ENCODE results near the gene JUN. TPM values are rescaled to one million over a fixed set of nuclear protein-coding genes. Genes with fewer than 3 reads are reported as not detected.

Gene JUN
- total RNA-seq, 1 donor from 2014 or later = 10.2 TPM

- no peaks in the 10 kb centered on the region for H3K9me3 Mint-ChIP-seq
- no peaks in the 10 kb centered on the region for H3K27me3 Mint-ChIP-seq (ENCODE audit: insufficient read depth, low read depth)
- H3F3A ChIP-seq (ENCODE audit: low read depth) = no peaks in the 10 kb centered on the region
- H3K9me3 ChIP-seq (ENCODE audit: low read depth) = no peaks in the 10 kb centered on the region
- H3K4me3 Mint-ChIP-seq = no peak overlapping the region
- no peaks in the 10 kb centered on the region for H4K20me1 ChIP-seq (ENCODE audit: low read depth)
- H3K36me3 ChIP-seq = no peaks in the 10 kb centered on the region
- H2AFZ ChIP-seq (replicated peaks) = no peak overlapping the region
- H3K9ac ChIP-seq = no peak overlapping the region
- no peak overlapping the region for H3K4me2 ChIP-seq
- no peak overlapping the region for H3K27ac Mint-ChIP-seq
- no peak overlapping the region for H3K4me3 ChIP-seq
- H3K36me3 Mint-ChIP-seq = no peaks in the 10 kb centered on the region
- no peaks in the 10 kb centered on the region for H3K79me2 ChIP-seq (ENCODE audit: low read depth)
- no peak for TF ChIP-seq EZH2phosphoT487 (IDR thresholded peaks at IDR 0.05)
- TF ChIP-seq EZH2 (IDR thresholded peaks at IDR 0.05) = no peak
- TF ChIP-seq, protein P1, sequence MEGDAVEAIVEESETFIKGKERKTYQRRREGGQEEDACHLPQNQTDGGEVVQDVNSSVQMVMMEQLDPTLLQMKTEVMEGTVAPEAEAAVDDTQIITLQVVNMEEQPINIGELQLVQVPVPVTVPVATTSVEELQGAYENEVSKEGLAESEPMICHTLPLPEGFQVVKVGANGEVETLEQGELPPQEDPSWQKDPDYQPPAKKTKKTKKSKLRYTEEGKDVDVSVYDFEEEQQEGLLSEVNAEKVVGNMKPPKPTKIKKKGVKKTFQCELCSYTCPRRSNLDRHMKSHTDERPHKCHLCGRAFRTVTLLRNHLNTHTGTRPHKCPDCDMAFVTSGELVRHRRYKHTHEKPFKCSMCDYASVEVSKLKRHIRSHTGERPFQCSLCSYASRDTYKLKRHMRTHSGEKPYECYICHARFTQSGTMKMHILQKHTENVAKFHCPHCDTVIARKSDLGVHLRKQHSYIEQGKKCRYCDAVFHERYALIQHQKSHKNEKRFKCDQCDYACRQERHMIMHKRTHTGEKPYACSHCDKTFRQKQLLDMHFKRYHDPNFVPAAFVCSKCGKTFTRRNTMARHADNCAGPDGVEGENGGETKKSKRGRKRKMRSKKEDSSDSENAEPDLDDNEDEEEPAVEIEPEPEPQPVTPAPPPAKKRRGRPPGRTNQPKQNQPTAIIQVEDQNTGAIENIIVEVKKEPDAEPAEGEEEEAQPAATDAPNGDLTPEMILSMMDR (IDR thresholded peaks at IDR 0.05) = no peak
- no peak for DNase-seq (ENCODE audit: low spot score)
- H3K4me1 ChIP-seq = no peaks in the 10 kb centered on the region
- peaks cover 25% of the 10 kb centered on the region for H3K4me1 Mint-ChIP-seq
- H3K27me3 ChIP-seq = no peaks in the 10 kb centered on the region
- no peak overlapping the region for H3K27ac ChIP-seq
Observed at GRCh38 chr1:58754683-58755467, 29.0 kb downstream of the JUN start.

DNA sequence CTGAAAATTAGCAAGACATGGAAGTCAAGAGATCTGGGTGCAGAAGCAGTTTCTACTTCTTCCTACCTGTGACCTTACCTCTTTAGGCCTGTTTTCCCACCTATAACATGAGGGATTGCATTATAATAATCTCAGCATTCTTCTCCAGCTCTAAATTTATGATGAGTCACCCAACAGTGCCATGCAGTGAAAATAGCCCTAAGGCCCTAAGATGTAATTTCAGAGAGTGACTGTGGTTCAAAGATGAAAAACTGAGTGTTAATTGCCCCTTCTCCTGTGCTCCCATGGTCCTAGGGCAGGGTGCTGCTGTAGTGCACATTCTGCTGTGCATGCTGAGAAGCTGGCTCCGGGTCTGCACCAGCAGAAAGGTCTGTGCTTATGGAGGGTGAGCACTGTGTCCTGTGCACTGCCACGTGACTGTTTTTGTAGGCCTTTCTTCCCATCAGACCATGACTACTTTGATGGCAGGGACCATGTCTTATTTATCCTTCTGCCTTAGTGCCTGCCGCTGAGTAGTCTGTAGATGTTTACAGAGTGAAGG lies 29.7 kb downstream of the JUN start:
- Mint-ChIP-seq H3K27me3 (ENCODE audit: insufficient read depth, low read depth) (no peaks in the 10 kb centered on the region), H3K27ac (no peak overlapping the region), H3K9me3 (no peaks in the 10 kb centered on the region), H3K4me1 (peaks cover 25% of the 10 kb centered on the region), H3K4me3 (no peak overlapping the region), H3K36me3 (no peaks in the 10 kb centered on the region)
- Histone ChIP-seq H4K20me1 (ENCODE audit: low read depth) (no peaks in the 10 kb centered on the region), H3K27me3 (no peaks in the 10 kb centered on the region), H3K9me3 (ENCODE audit: low read depth) (no peaks in the 10 kb centered on the region), H3F3A (ENCODE audit: low read depth) (no peaks in the 10 kb centered on the region), H3K4me2 (no peak overlapping the region), H3K36me3 (no peaks in the 10 kb centered on the region), H3K9ac (no peak overlapping the region), H3K4me3 (no peak overlapping the region), H3K4me1 (no peaks in the 10 kb centered on the region), H2AFZ (replicated peaks) (no peak overlapping the region), H3K79me2 (ENCODE audit: low read depth) (no peaks in the 10 kb centered on the region), H3K27ac (no peak overlapping the region)
- TF ChIP-seq EZH2phosphoT487 (IDR thresholded peaks at IDR 0.05) (no peak), EZH2 (IDR thresholded peaks at IDR 0.05) (no peak)
- TF ChIP-seq, protein P1 (IDR thresholded peaks at IDR 0.05) = no peak
- DNase-seq (ENCODE audit: low spot score) = no peak

DNA sequence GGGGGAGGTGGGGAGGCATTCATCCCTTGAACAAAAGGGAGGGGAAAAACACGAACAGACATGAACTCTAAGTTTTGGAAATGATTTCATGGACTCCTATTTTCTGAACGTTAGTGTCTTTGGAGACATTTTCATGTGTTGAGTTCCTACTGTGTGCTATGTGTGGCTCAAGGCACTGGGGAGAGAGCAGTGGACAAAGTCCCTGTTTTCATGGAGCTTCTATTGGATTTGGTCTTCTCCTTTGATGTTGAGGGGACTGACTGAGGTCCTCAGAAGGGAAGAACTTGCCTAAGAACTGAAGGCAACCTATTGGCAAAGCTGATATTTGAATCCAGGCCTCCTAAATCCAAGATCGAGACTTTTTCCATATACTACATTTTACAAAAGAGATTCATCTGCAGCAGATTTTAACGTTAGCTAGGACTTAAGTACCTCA lies 30.4 kb downstream of the JUN start:
- Histone ChIP-seq H3K27ac (no peak overlapping the region), H2AFZ (replicated peaks) (no peak overlapping the region)
- no peaks in the 10 kb centered on the region for H3K27me3 Mint-ChIP-seq (ENCODE audit: insufficient read depth, low read depth)

More for the DNA sequence above, 30.4 kb downstream of the JUN start:
- Mint-ChIP-seq H3K4me3 (no peak overlapping the region), H3K36me3 (no peaks in the 10 kb centered on the region), H3K9me3 (no peaks in the 10 kb centered on the region), H3K27ac (peak overlapping the region; percentile 52), H3K4me1 (peaks cover 27% of the 10 kb centered on the region)
- no peaks in the 10 kb centered on the region for H3K79me2 ChIP-seq (ENCODE audit: low read depth)
- no peaks in the 10 kb centered on the region for H3K27me3 ChIP-seq
- TF ChIP-seq EZH2 (IDR thresholded peaks at IDR 0.05) (no peak), EZH2phosphoT487 (IDR thresholded peaks at IDR 0.05) (no peak)
- TF ChIP-seq, protein P1 (IDR thresholded peaks at IDR 0.05) = no peak
- no peaks in the 10 kb centered on the region for H3K4me1 ChIP-seq
- no peaks in the 10 kb centered on the region for H3F3A ChIP-seq (ENCODE audit: low read depth)
- H3K9me3 ChIP-seq (ENCODE audit: low read depth) = no peaks in the 10 kb centered on the region
- no peaks in the 10 kb centered on the region for H4K20me1 ChIP-seq (ENCODE audit: low read depth)
- H3K4me2 ChIP-seq = no peak overlapping the region
- H3K9ac ChIP-seq = no peak overlapping the region
- DNase-seq (ENCODE audit: low spot score) = no peak
- no peak overlapping the region for H3K4me3 ChIP-seq
- no peaks in the 10 kb centered on the region for H3K36me3 ChIP-seq

Measured in neural progenitor cell (in vitro differentiated cells).